Gastroesophageal sphincter (tissue), 4 donors: ENCODE results near the gene HMGCS1. TPM values are rescaled to one million over a fixed set of nuclear protein-coding genes. Genes with fewer than 3 reads are reported as not detected.
"Not testable (repeated sequence)": the region's sequence is repeated elsewhere in the genome, so short reads cannot be mapped to it uniquely, and the experiment has no call there.

Experiments used
- ATAC-seq: fragments of 150-250 bp; one replicate; pipeline ENCODE4 v1.9.1; 2016; ENCODE audit warnings: mild to moderate bottlenecking, moderate library complexity
- H3K27ac ChIP-seq, 4 donors: fragments of 200-600 bp; sonication (generic) in 3 of 4; 1 replicate in 3 of 4; 2 replicates in 1 of 4; pipeline ENCODE4 v1.5.1; 2016 to 2019
- H3K27me3 ChIP-seq: fragments of 200-600 bp; sonication (generic); one replicate; pipeline ENCODE4 v1.5.1; 2019
- H3K36me3 ChIP-seq, 2 donors: fragments of 200-600 bp; sonication (generic); one replicate each; pipeline ENCODE4 v1.5.1; 2019; ENCODE audit warnings: control low read depth in 1 of 2
- H3K4me1 ChIP-seq, 3 donors: fragments of 200-600 bp; sonication (generic); 1 replicate in 2 of 3; 2 replicates in 1 of 3; pipeline ENCODE4 v1.5.1; 2016 to 2019; ENCODE audit warnings: control low read depth in 2 of 3
- H3K4me3 ChIP-seq, 2 donors: fragments of 200-600 bp; sonication (generic); one replicate each; pipeline ENCODE4 v1.5.1; 2019; ENCODE audit warnings: mild to moderate bottlenecking in 1 of 2, moderate library complexity in 1 of 2
- H3K9me3 ChIP-seq, 3 donors: fragments of 200-600 bp; sonication (generic); one replicate each; pipeline ENCODE4 v1.5.1; 2017 to 2019; ENCODE audit warnings: control low read depth in 2 of 3
- EP300 ChIP-seq: sonication (generic); formaldehyde crosslinking; IDR thresholded peaks from one replicate; pipeline ENCODE4 v1.6.1; 2017; ENCODE audit warnings: antibody characterized with exemption, mild to moderate bottlenecking
- POLR2A ChIP-seq, 2 donors: fragments of 450-650 bp; IDR thresholded peaks; one replicate each; pipeline ENCODE4 v1.6.1; 2017; ENCODE audit warnings: antibody characterized with exemption in 2 of 2, mild to moderate bottlenecking in 2 of 2, moderate library complexity in 1 of 2
- POLR2AphosphoS5 ChIP-seq: sonication (generic); formaldehyde crosslinking; IDR thresholded peaks from one replicate; pipeline ENCODE4 v1.6.1; 2017; ENCODE audit warnings: antibody characterized with exemption
- WGBS, 2 donors: methylation state at CpG; one replicate each; pipeline ENCODE4 v1.1.5; 2018; ENCODE audit warnings: low coverage in 1 of 2; 5-methylcytosine and 5-hydroxymethylcytosine counted together
- total RNA-seq, 4 donors: library from RNA; depleted of rRNA; stranded (reverse); fragments of >200 nt; gene quantifications; one replicate each; pipeline ENCODE4 v1.1.0, GENCODE V29; 2016
- TF ChIP-seq, protein P1 (sequence below), 4 experiments: fragments of 200-600 bp in 2 of 4; fragments of 450-650 bp in 2 of 4; sonication (generic) in 1 of 4; IDR thresholded peaks; one replicate each; pipeline ENCODE4 v1.5.1; 2017 to 2019; ENCODE audit warnings: antibody characterized with exemption in 4 of 4, mild to moderate bottlenecking in 2 of 4, moderate library complexity in 2 of 4

The HMGCS1 gene
- total RNA-seq, 4 donors from 2014 or later, result 12.2 to 22.6 (median 14.9) TPM

GRCh38 chr5:43332401-43332800, 19.2 kb upstream of the HMGCS1 start:
- Histone ChIP-seq H3K4me1 (no peaks in the 10 kb centered on the region), H3K27me3 (no peaks in the 10 kb centered on the region), H3K4me3 (no peak overlapping the region), H3K36me3 (no peaks in the 10 kb centered on the region), H3K27ac (no peak overlapping the region), H3K9me3 (peaks cover 0 to 27% (median 0%) of the 10 kb centered on the region in 3 donors)
- TF ChIP-seq POLR2A (IDR thresholded peaks at IDR 0.05) (no peak), EP300 (no peak), POLR2AphosphoS5 (no peak)
- TF ChIP-seq, protein P1, sequence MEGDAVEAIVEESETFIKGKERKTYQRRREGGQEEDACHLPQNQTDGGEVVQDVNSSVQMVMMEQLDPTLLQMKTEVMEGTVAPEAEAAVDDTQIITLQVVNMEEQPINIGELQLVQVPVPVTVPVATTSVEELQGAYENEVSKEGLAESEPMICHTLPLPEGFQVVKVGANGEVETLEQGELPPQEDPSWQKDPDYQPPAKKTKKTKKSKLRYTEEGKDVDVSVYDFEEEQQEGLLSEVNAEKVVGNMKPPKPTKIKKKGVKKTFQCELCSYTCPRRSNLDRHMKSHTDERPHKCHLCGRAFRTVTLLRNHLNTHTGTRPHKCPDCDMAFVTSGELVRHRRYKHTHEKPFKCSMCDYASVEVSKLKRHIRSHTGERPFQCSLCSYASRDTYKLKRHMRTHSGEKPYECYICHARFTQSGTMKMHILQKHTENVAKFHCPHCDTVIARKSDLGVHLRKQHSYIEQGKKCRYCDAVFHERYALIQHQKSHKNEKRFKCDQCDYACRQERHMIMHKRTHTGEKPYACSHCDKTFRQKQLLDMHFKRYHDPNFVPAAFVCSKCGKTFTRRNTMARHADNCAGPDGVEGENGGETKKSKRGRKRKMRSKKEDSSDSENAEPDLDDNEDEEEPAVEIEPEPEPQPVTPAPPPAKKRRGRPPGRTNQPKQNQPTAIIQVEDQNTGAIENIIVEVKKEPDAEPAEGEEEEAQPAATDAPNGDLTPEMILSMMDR (IDR thresholded peaks at IDR 0.05), result no peak
- ATAC-seq, result no peak
- 89% methylated on average over 1 of the region's 1 CpG; no CpG with 5 or more reads in 1 of the 2 donors for WGBS, 2 donors

DNA sequence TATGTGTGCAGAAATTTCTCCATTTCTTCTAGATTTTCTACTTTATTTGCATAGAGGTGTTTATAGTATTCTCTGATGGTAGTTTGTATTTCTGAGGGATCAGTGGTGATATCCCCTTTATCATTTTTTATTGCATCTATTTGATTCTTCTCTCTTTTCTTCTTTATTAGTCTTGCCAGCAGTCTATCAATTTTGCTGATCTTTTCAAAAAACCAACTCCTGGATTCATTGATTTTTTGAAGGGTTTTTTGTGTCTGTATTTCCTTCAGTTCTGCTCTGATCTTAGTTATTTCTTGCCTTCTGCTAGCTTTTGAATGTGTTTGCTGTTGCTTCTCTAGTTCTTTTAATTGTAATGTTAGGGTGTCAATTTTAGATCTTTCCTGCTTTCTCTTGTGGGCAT, 12.4 kb upstream of the HMGCS1 start:
- H3K27ac ChIP-seq, H3K9me3 ChIP-seq, H3K4me3 ChIP-seq, H3K36me3 ChIP-seq, H3K27me3 ChIP-seq, H3K4me1 ChIP-seq, ATAC-seq: not testable (repeated sequence)

GRCh38 chr5:43323488-43323887, 10.3 kb upstream of the HMGCS1 start:
- H3K4me1 ChIP-seq, H3K27me3 ChIP-seq, H3K27ac ChIP-seq, H3K36me3 ChIP-seq, ATAC-seq, H3K4me3 ChIP-seq, H3K9me3 ChIP-seq: not testable (repeated sequence)
- WGBS, 2 donors, result 58 to 85% methylated on average over 3 of the region's 3 CpGs

DNA sequence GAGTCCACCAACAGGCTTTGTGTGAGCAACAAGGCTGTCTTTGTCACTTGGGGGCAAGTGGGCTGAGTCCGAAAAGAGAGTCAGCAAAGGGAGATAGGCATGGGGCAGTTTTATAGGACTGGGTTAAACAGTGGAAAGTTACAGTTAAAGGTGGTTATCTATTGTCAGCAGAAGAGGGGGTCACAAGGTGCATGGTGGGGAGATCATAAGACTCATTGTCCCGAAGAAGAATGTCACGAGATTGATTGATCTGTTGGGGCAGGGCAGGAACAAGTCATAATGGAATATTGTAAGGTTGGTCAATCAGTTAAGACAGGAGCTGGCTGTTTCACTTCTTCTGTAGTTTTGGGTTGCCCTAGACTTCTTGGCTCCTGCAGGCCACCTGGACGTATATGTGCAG, 7.6 kb upstream of the HMGCS1 start:
- Histone ChIP-seq H3K4me3 (no peak overlapping the region), H3K4me1 (no peaks in the 10 kb centered on the region), H3K27ac (no peak overlapping the region), H3K9me3 (no peaks in the 10 kb centered on the region), H3K27me3 (no peaks in the 10 kb centered on the region), H3K36me3 (no peaks in the 10 kb centered on the region)
- no peak for ATAC-seq
- no peak for TF ChIP-seq POLR2AphosphoS5
- TF ChIP-seq EP300, result no peak
- TF ChIP-seq POLR2A (IDR thresholded peaks at IDR 0.05), result no peak
- TF ChIP-seq, protein P1 (IDR thresholded peaks at IDR 0.05), result no peak
- 74 to 83% methylated on average over 4 of the region's 4 CpGs for WGBS, 2 donors

- H3K27ac ChIP-seq, result no peak overlapping the region
- H3K36me3 ChIP-seq, result no peaks in the 10 kb centered on the region
- H3K4me1 ChIP-seq, result peaks cover 2 to 21% (median 10%) of the 10 kb centered on the region in 3 donors
- H3K9me3 ChIP-seq, result no peaks in the 10 kb centered on the region
- no peak for TF ChIP-seq POLR2A (IDR thresholded peaks at IDR 0.05)
- no peak for TF ChIP-seq EP300
- TF ChIP-seq, protein P1 (IDR thresholded peaks at IDR 0.05), result no peak
- no peak for TF ChIP-seq POLR2AphosphoS5
- no peak for ATAC-seq
- WGBS, 2 donors, result 80 to 84% methylated on average over 2 to 5 of the region's 5 CpGs
- no peaks in the 10 kb centered on the region for H3K27me3 ChIP-seq
- H3K4me3 ChIP-seq, result no peak overlapping the region
These were observed 3.2 kb upstream of the HMGCS1 start for GRCh38 chr5:43316421-43316820.

DNA sequence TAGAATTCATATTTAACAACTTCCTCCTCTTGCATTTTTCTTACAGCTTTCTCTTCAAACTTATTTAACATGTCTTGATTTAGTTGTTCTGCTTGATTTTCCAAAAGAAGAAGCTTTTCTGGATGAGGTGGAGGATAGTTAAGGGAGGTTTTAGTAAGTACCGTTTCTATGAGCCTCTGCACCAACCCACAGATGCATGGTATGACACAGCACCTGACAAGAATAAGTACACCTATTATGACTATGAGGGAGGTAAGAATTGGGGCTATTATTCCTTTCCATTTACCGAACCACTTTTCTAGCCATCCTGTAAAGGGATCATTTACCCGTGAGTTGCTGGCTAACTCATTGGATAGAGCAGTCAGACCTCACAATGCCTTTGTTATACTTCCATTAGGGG, 2.5 kb upstream of the HMGCS1 start:
- Histone ChIP-seq H3K27me3 (no peaks in the 10 kb centered on the region), H3K9me3 (no peaks in the 10 kb centered on the region), H3K4me1 (peaks cover 2 to 24% (median 10%) of the 10 kb centered on the region in 3 donors), H3K4me3 (no peak overlapping the region), H3K36me3 (no peaks in the 10 kb centered on the region), H3K27ac (no peak overlapping the region)
- ATAC-seq, result no peak
- TF ChIP-seq POLR2AphosphoS5, result no peak
- TF ChIP-seq POLR2A (IDR thresholded peaks at IDR 0.05), result no peak
- TF ChIP-seq, protein P1 (IDR thresholded peaks at IDR 0.05), result no peak
- no peak for TF ChIP-seq EP300
- 90 to 93% methylated on average over 2 to 3 of the region's 3 CpGs for WGBS, 2 donors
